Liver (tissue), 9 donors: Measurements from ENCODE around the gene BIRC6. TPM values are rescaled to one million over a fixed set of nuclear protein-coding genes. Genes with fewer than 3 reads are reported as not detected.
"Not testable (repeated sequence)": the region's sequence is repeated elsewhere in the genome, so short reads cannot be mapped to it uniquely, and the experiment has no call there.

Experiments used
- DNase-seq: peaks from one replicate; pipeline ENCODE4 v3.0.0-alpha.2; 2017; ENCODE audit warnings: low spot score
- H3K27ac ChIP-seq, 2 donors: one replicate each; pipeline ENCODE4 v1.7.0; 2013; ENCODE audit warnings: inconsistent platforms in 2 of 2, low read length in 2 of 2, control low read depth in 1 of 2, low read depth in 1 of 2, mild to moderate bottlenecking in 1 of 2
- H3K27me3 ChIP-seq, 4 donors: one replicate each; pipeline versions ENCODE4 v1.6.1 to v1.7.0; 2013; ENCODE audit warnings: low read length in 3 of 4, inconsistent platforms in 1 of 4, mild to moderate bottlenecking in 1 of 4, moderate library complexity in 1 of 4; ENCODE audit not compliant: control insufficient read depth in 4 of 4, insufficient read depth in 4 of 4
- H3K36me3 ChIP-seq, 4 donors: one replicate each; pipeline versions ENCODE4 v1.6.1 to v1.7.0; 2013; ENCODE audit warnings: low read length in 3 of 4, mild to moderate bottlenecking in 3 of 4, low read depth in 1 of 4, moderate library complexity in 1 of 4; ENCODE audit not compliant: control insufficient read depth in 4 of 4, insufficient read depth in 3 of 4
- H3K4me1 ChIP-seq, 4 donors: one replicate each; pipeline versions ENCODE4 v1.6.1 to v1.7.0; 2013; ENCODE audit warnings: low read length in 3 of 4, mild to moderate bottlenecking in 3 of 4, moderate library complexity in 1 of 4; ENCODE audit not compliant: control insufficient read depth in 4 of 4, insufficient read depth in 4 of 4
- H3K4me3 ChIP-seq, 3 donors: one replicate each; pipeline versions ENCODE4 v1.6.1 to v1.7.0; 2013; ENCODE audit warnings: low read length in 3 of 3, control low read depth in 1 of 3, low read depth in 1 of 3, mild to moderate bottlenecking in 1 of 3
- H3K9ac ChIP-seq, 2 donors: one replicate each; pipeline ENCODE4 v1.7.0; 2013; ENCODE audit warnings: low read length in 2 of 2, mild to moderate bottlenecking in 2 of 2, moderate library complexity in 2 of 2, control low read depth in 1 of 2, low read depth in 1 of 2
- H3K9me3 ChIP-seq, 4 donors: one replicate each; pipeline versions ENCODE4 v1.6.1 to v1.7.0; 2013; ENCODE audit warnings: low read length in 3 of 4; ENCODE audit not compliant: control insufficient read depth in 4 of 4
- CTCF ChIP-seq: fragments of 150-350 bp; IDR thresholded peaks from 2 replicates; pipeline ENCODE4 v1.5.1; 2017; ENCODE audit warnings: improper control_type of control experiment, low read depth, low read length; ENCODE audit not compliant: missing input control
- HNF4G ChIP-seq: IDR thresholded peaks from 2 replicates; pipeline ENCODE4 v1.6.1; 2016; ENCODE audit warnings: antibody characterized with exemption
- MAX ChIP-seq: IDR thresholded peaks from 2 replicates; pipeline ENCODE4 v1.6.1; 2016; ENCODE audit warnings: antibody characterized with exemption
- RAD21 ChIP-seq, 2 donors: IDR thresholded peaks; 2 replicates each; pipeline ENCODE4 v1.6.1; 2016; ENCODE audit warnings: antibody characterized with exemption in 2 of 2, mild to moderate bottlenecking in 2 of 2
- REST ChIP-seq: IDR thresholded peaks from 2 replicates; pipeline ENCODE4 v1.6.1; 2016; ENCODE audit warnings: antibody characterized with exemption, mild to moderate bottlenecking
- RXRA ChIP-seq, 2 donors: IDR thresholded peaks; 2 replicates each; pipeline ENCODE4 v1.6.1; 2017 to 2018; ENCODE audit warnings: antibody characterized with exemption in 2 of 2, mild to moderate bottlenecking in 1 of 2
- SP1 ChIP-seq: IDR thresholded peaks from 2 replicates; pipeline ENCODE4 v1.6.1; 2018; ENCODE audit warnings: antibody characterized with exemption, mild to moderate bottlenecking
- TAF1 ChIP-seq: conservative IDR thresholded peaks from 2 replicates; pipeline ENCODE4 v1.6.1; 2016; ENCODE audit warnings: antibody characterized with exemption, mild to moderate bottlenecking
- YY1 ChIP-seq: IDR thresholded peaks from 2 replicates; pipeline ENCODE4 v1.6.1; 2016; ENCODE audit warnings: antibody characterized with exemption, mild to moderate bottlenecking
- WGBS: extraction: QIAGEN DNeasy Blood & Tissue Kit; methylation state at CpG from one replicate; pipeline ENCODE4 v1.1.7; 2013; 5-methylcytosine and 5-hydroxymethylcytosine counted together
- polyA plus RNA-seq, 2 donors: library from polyadenylated mRNA; stranded (reverse) in 1 of 2; unstranded in 1 of 2; fragments of 200-250 nt in 1 of 2; fragments of >200 nt in 1 of 2; fragmentation: Nextera tagmentation in 1 of 2; extraction: Ambion mirVana in 1 of 2; gene quantifications; one replicate each; pipeline versions ENCODE4 v1.2.1 to v1.2.3, GENCODE V29; 2013 to 2015
- total RNA-seq, 2 donors: library from RNA; depleted of rRNA; stranded (reverse); fragments of >200 nt; gene quantifications; one replicate each; pipeline ENCODE4 v1.2.3, GENCODE V29; 2014
- donor health status: healthy.
- donor health status: healthy.
- donor health status: healthy.
- donor health status: healthy.
- donor health status: healthy.

The BIRC6 gene
- total and polyA plus RNA-seq, 4 donors = 11.1 to 171 (median 45.2) TPM

- Histone ChIP-seq H3K4me1 (no peaks in the 10 kb centered on the region), H3K36me3 (peaks cover 5 to 13% (median 9%) of the 10 kb centered on the region in 4 donors), H3K27me3 (no peaks in the 10 kb centered on the region), H3K4me3 (no peak overlapping the region), H3K27ac (no peak overlapping the region), H3K9me3 (no peaks in the 10 kb centered on the region), H3K9ac (no peak overlapping the region)
- 74% methylated on average over 1 of the region's 1 CpG for WGBS
- DNase-seq = no peak
- TF ChIP-seq RAD21 (IDR thresholded peaks at IDR 0.05) (no peak), TAF1 (no peak), RXRA (IDR thresholded peaks at IDR 0.05) (no peak)
Observed at GRCh38 chr2:32532961-32533360, 176.1 kb downstream of the BIRC6 start.

GRCh38 chr2:32534831-32535230 lies 178.0 kb downstream of the BIRC6 start:
- Histone ChIP-seq H3K27me3 (no peaks in the 10 kb centered on the region), H3K27ac (no peak overlapping the region), H3K4me1 (no peaks in the 10 kb centered on the region), H3K4me3 (no peak overlapping the region), H3K9me3 (no peaks in the 10 kb centered on the region), H3K9ac (no peak overlapping the region), H3K36me3 (peaks cover 5 to 13% (median 8%) of the 10 kb centered on the region in 4 donors)
- no peak for DNase-seq
- 99% methylated on average over 3 of the region's 3 CpGs for WGBS
- TF ChIP-seq SP1 (no peak), REST (no peak), YY1 (no peak)

- no peak for DNase-seq
- TF ChIP-seq HNF4G (no peak), MAX (no peak), CTCF (no peak), RAD21 (IDR thresholded peaks at IDR 0.05) (no peak)
- Histone ChIP-seq H3K4me3 (no peak overlapping the region), H3K27me3 (no peaks in the 10 kb centered on the region), H3K27ac (no peak overlapping the region), H3K4me1 (no peaks in the 10 kb centered on the region), H3K36me3 (peaks cover 0 to 7% (median 4%) of the 10 kb centered on the region in 4 donors), H3K9ac (no peak overlapping the region), H3K9me3 (no peaks in the 10 kb centered on the region)
- 92% methylated on average over 2 of the region's 2 CpGs for WGBS
Observed at GRCh38 chr2:32538735-32539134, 181.9 kb downstream of the BIRC6 start.

- H3K4me3 ChIP-seq, H3K27me3 ChIP-seq, H3K9me3 ChIP-seq, H3K4me1 ChIP-seq, H3K9ac ChIP-seq, H3K27ac ChIP-seq, DNase-seq: not testable (repeated sequence)
- peaks cover 2 to 14% (median 5%) of the 10 kb centered on the region in 4 donors for H3K36me3 ChIP-seq
- WGBS = 39% methylated on average over 3 of the region's 3 CpGs
Observed at GRCh38 chr2:32552483-32552882, 195.7 kb downstream of the BIRC6 start.
